Small intestine (tissue), 7 donors: ENCODE data around the gene CDHR2. TPM values are rescaled to one million over a fixed set of nuclear protein-coding genes. Genes with fewer than 3 reads are reported as not detected.

Source experiments
- DNase-seq, 2 donors: peaks; one replicate each; pipeline versions ENCODE4 v3.0.0 to v3.0.0-alpha.2; 2013
- FAIRE-seq: peaks from 2 replicates; lab custom pipeline; 2012; peaks lifted over from hg19 to GRCh38; lab: Jason Lieb, UNC
- H3K27ac ChIP-seq, 3 donors: one replicate each; pipeline ENCODE4 v1.5.1; 2013; ENCODE audit warnings: low read length in 2 of 3, mild to moderate bottlenecking in 2 of 3, control low read depth in 1 of 3, inconsistent platforms in 1 of 3, low read depth in 1 of 3, moderate library complexity in 1 of 3
- H3K27me3 ChIP-seq, 3 donors: one replicate each; pipeline ENCODE4 v1.6.1; 2013; ENCODE audit warnings: low read length in 3 of 3, inconsistent platforms in 1 of 3; ENCODE audit not compliant: control insufficient read depth in 3 of 3, insufficient read depth in 3 of 3
- H3K36me3 ChIP-seq, 3 donors: one replicate each; pipeline ENCODE4 v1.6.1; 2013; ENCODE audit warnings: low read length in 3 of 3, inconsistent platforms in 1 of 3, low read depth in 1 of 3, mild to moderate bottlenecking in 1 of 3, moderate library complexity in 1 of 3; ENCODE audit not compliant: control insufficient read depth in 3 of 3, insufficient read depth in 2 of 3
- H3K4me1 ChIP-seq, 3 donors: one replicate each; pipeline ENCODE4 v1.6.1; 2013; ENCODE audit warnings: low read length in 2 of 3, inconsistent platforms in 1 of 3, low read depth in 1 of 3, mild to moderate bottlenecking in 1 of 3, moderate library complexity in 1 of 3; ENCODE audit not compliant: control insufficient read depth in 3 of 3, insufficient read depth in 2 of 3
- H3K4me3 ChIP-seq, 3 donors: one replicate each; pipeline ENCODE4 v1.5.1; 2013; ENCODE audit warnings: low read length in 3 of 3, control low read depth in 1 of 3, inconsistent platforms in 1 of 3, low read depth in 1 of 3, mild to moderate bottlenecking in 1 of 3, moderate library complexity in 1 of 3
- H3K9me3 ChIP-seq, 2 donors: one replicate each; pipeline ENCODE4 v1.6.1; 2013; ENCODE audit warnings: low read depth in 1 of 2, low read length in 1 of 2; ENCODE audit not compliant: control insufficient read depth in 2 of 2, insufficient read depth in 1 of 2
- WGBS, 3 donors: extraction: QIAGEN DNeasy Blood & Tissue Kit; methylation state at CpG; one replicate each; pipeline ENCODE4 v1.1.7; 2013; 5-methylcytosine and 5-hydroxymethylcytosine counted together
- polyA plus RNA-seq, 4 donors: library from polyadenylated mRNA; stranded (reverse) in 3 of 4; unstranded in 1 of 4; fragments of 200-250 nt in 3 of 4; fragments of 120-200 nt in 1 of 4; gene quantifications; one replicate each; pipeline versions ENCODE4 v1.2.1 to v1.2.3, GENCODE V29; 2013
- donor health status: healthy with polysubstance abuse.
- donor health status: control.
- donor health status: control.
- donor health status: Bipolar disorder and iron deficiency.
- donor health status: healthy.

Gene CDHR2
- polyA plus RNA-seq, 4 donors, result 50.1 to 545 (median 420) TPM

DNA sequence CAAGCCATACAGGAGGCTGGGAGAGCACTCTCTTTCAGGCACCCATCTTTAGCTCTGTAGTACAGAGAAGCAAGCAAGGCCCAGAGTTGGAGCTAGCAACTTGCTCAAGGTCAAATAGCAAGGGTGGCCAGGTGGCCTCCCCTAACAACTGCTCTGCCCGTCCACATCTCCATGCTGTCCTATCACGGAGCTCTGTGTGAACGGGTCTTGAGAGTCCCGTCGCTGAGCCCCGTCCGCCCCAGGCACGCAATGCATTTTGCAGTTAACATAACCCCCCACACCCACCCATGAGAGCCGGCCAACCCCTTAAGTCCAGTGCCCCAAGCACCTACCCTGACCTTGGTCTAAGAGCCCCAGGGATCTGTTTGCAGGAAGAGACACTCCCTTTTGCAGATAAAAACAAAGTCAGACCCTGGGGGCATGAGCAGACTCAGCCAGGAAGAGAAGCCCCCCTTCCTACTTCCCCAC is 13.4 kb upstream of the CDHR2 start:
- FAIRE-seq, result no peak
- peak in 1 of 2 donors; percentile 56 for DNase-seq
- peak overlapping the region; percentile 38 to 84 (median 73) for H3K4me3 ChIP-seq

DNA sequence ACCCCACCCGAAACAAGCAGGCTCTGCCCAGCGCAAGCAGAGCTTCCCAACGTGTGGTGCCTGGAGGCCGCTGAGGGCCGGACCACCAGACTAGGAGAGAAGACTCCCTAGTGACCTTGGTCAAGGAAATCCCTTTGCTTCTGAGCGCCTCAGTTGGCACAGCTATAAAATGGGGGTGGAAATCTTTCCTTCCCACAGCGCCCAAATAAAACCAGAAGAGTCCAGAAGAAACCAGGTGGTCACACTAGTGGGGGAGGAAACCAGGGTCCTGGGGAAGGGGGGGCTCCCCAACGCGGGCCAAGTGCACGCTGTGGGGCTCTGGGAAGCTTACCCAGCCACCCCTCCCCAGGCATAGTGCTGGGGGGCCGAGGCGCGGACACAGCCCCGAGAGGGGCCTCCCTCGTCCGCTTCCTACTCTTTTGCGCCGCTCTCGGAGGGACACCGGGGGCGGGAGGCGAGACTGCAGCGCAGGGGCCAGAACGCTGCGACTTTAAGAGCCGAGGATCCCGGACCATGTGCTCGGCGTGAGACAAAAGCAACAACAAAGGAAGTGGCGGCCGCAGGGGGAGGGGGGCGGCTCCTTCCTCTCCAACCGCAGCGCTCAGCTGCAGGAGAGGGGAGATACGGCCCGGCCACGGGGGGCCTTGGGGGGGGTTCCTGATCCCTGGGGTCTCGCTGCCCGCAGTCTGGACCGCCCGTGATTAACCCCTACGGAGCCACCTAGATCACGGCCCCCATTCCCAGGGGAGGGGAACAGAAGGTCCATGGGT is 12.8 kb upstream of the CDHR2 start:
- Histone ChIP-seq H3K9me3 (no peaks in the 10 kb centered on the region), H3K4me1 (peaks cover 7 to 39% (median 15%) of the 10 kb centered on the region in 3 donors), H3K4me3 (peak overlapping the region; percentile 38 to 84 (median 73)), H3K36me3 (peaks cover 7 to 42% (median 8%) of the 10 kb centered on the region in 3 donors), H3K27me3 (no peaks in the 10 kb centered on the region), H3K27ac (peak overlapping the region; percentile 86 to 95 (median 93))
- DNase-seq, result peak; percentile 80 to 86
- 0 to 1% (median 0%) methylated on average over 37 to 43 of the region's 43 CpGs for WGBS, 3 donors
- FAIRE-seq, result no peak

More for the DNA sequence above, 13.4 kb upstream of the CDHR2 start:
- Histone ChIP-seq H3K4me1 (peaks cover 7 to 35% (median 15%) of the 10 kb centered on the region in 3 donors), H3K27ac (peak overlapping the region; percentile 86 to 95 (median 93)), H3K36me3 (peaks cover 10 to 48% (median 13%) of the 10 kb centered on the region in 3 donors), H3K27me3 (no peaks in the 10 kb centered on the region), H3K9me3 (no peaks in the 10 kb centered on the region)
- 0 to 3% (median 0%) methylated on average over 9 of the region's 9 CpGs for WGBS, 3 donors

DNA sequence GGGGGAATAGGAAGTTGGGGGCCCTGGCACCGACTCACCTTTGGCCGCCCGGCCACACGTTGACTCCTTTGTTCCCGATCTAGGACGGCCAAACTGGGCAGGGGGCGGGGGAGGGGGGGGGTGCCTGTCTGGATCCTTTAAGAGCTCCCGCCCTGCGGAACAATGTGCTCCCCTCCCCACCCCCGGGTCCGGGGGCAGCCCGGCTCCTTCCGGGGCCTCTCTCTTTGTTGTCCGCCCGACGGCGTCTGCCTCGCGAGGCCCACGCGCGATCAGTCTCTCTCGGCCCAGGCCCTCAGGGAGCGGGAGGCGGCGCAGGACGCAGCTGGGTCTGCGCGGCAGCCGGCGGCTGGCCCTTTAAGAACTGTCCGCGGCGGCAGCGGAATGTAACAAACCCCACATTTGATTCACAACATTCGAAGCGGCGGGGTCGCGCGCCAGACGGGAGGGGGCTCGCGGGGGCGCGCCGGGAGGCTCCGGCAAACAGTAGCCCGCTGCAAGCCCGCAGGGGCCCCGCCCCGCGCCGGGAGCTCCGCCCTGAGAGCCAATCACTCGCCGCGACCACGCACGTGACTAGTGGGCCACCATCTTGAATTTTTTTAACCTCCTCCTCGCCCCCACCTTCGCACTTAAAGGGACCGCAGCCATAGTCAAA is 12.1 kb upstream of the CDHR2 start, which contains the start of gene RNF44:
RNF44 (minus strand) TSS at position 501 of the 652 bp plus-strand sequence. CDS start 4,930 bp downstream, outside the sequence.
- H3K4me1 ChIP-seq, result peaks cover 11 to 46% (median 18%) of the 10 kb centered on the region in 3 donors
- DNase-seq (peak; percentile 97 to 98), FAIRE-seq (no peak)
- H3K27ac ChIP-seq, result peak within 1 kb of the TSS; percentile 93 to 95 (median 94)
- peak within 1 kb of the TSS; percentile 38 to 84 (median 73) for H3K4me3 ChIP-seq
- 0 to 1% (median 0%) methylated on average over 52 to 63 of the region's 63 CpGs for WGBS, 3 donors
- H3K36me3 ChIP-seq, result peaks cover 0 to 37% (median under 1%) of the 10 kb centered on the region in 3 donors
- no peaks in the 10 kb centered on the region for H3K27me3 ChIP-seq
- no peaks in the 10 kb centered on the region for H3K9me3 ChIP-seq

DNA sequence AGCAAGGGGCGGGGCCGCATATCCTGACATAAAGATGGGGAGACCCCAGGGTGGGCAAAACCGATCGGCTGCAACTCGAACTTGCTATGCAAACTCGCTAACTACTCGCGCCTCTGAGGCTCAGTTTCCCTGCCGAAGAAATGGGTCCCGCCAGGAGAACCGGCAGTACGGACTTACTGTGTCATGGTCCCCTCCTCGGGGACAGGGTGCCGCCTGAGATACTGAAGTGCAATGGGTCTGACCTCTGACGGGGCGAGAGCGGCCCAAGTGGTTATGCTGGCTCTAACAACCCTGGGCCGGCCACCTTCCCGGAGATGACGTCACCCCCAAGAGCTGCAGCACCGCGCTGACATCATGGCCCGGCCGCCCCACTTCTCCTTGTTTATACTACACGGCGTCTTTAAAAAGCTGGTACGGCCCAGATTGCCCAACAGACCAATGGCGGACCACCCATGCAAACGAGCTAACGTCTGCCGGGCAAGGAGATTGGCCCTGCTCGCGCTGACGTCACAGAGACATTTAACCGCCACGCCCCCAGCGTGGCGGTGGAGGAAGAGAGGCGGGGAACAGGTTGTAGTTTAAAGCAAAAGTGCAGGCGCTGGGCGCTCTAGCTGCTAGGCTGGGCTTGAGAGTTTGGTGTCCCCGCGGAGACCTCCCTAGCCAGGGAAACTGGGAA is 11.4 kb upstream of the CDHR2 start:
- Histone ChIP-seq H3K27ac (peak overlapping the region; percentile 93 to 95 (median 94)), H3K4me3 (peak overlapping the region; percentile 38 to 84 (median 73)), H3K9me3 (no peaks in the 10 kb centered on the region), H3K27me3 (no peaks in the 10 kb centered on the region), H3K36me3 (peaks cover 0 to 31% (median 0%) of the 10 kb centered on the region in 3 donors), H3K4me1 (peaks cover 12 to 50% (median 18%) of the 10 kb centered on the region in 3 donors)
- FAIRE-seq (no peak), DNase-seq (peak; percentile 100)
- WGBS, 3 donors, result 0% methylated on average over 43 of the region's 43 CpGs

DNA sequence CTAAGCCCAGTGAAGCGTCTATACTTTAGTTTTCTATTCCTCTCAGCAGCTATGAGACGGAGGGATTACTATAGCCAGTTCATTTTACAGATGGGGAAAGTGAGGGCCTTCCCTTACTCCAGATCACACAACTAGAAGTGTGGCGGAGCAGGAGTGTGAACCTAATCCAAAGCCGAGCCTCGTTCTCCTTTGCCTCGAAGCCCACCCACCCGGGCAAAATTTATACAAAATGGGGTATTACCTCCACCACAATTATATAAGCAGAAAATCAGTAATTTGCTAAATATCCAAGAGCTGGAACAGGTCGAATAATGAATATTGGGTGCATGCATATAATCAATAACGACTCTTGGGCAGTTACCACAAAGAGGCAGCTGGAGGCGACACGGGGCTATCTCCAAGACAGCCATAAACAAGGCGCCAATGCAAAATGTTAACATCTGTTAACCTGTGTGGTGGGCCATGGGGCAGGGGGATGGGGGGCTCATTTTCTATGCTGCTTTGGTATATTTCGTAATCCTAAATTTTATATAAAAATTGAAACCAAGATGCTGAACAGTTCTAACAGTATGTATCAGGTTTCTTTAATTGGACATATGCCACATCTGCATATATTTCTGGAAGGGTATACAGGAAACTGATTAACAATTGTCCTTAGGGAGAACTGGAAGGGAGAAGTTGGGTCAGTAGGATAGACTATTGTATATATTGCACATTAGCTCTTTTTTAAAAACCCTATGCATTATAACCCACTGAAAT is 10.7 kb upstream of the CDHR2 start:
- Histone ChIP-seq H3K27me3 (no peaks in the 10 kb centered on the region), H3K27ac (peak overlapping the region; percentile 16 to 95 (median 89)), H3K4me3 (peak overlapping the region in 1 of 3 donors; percentile 34), H3K4me1 (peaks cover 8 to 43% (median 14%) of the 10 kb centered on the region in 3 donors), H3K36me3 (peaks cover 0 to 24% (median 0%) of the 10 kb centered on the region in 3 donors), H3K9me3 (no peaks in the 10 kb centered on the region)
- no peak for DNase-seq
- WGBS, 3 donors, result 19 to 25% (median 22%) methylated on average over 13 of the region's 13 CpGs
- FAIRE-seq, result no peak

DNA sequence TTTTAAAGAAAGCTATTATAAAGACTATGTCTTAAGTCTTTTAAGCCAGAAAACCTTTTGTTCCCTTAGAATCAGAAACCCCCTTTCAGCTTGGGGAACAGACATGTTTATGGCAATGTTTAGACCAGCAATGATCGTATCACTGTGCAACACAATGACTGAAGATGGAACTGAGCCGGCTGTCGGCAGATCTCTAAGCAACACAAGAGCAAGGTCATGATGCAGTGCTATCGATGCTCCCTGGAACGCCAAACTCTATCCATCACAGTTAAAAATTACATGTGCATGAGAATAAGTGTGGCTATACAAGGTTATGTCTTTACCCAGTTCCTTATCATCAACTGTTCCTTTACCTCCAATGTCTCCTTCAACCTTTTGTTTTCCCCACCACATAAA is 10.2 kb upstream of the CDHR2 start:
- H3K4me3 ChIP-seq, result no peak overlapping the region
- H3K36me3 ChIP-seq, result peaks cover 0 to 20% (median 0%) of the 10 kb centered on the region in 3 donors
- FAIRE-seq, result no peak
- H3K27me3 ChIP-seq, result no peaks in the 10 kb centered on the region
- no peak overlapping the region for H3K27ac ChIP-seq
- WGBS, 3 donors, result 55 to 63% (median 59%) methylated on average over 5 of the region's 5 CpGs
- H3K4me1 ChIP-seq, result peaks cover 8 to 37% (median 12%) of the 10 kb centered on the region in 3 donors
- H3K9me3 ChIP-seq, result no peaks in the 10 kb centered on the region
- DNase-seq, result no peak

DNA sequence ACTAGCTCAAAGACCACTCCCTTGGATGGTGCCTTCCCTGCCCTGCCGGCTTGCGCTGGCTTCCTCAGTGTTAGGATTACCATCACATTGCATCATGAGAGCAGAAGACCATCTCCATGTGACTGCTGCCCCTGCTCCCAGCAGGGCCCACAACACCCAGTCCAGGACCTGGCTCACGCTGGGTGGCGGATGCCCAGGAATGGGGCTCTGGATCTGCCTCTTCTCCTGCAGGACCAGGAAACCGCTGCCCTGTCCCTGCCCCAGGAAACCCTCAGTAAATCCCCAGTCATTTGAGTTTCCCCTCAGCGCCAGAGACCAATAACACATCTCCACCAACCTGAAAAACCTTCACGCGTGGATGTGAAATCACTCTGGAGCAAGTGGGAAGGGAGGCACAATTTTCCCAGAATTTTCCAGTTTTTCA is 8.7 kb upstream of the CDHR2 start:
- no peaks in the 10 kb centered on the region for H3K27me3 ChIP-seq

More for the DNA sequence above, 8.7 kb upstream of the CDHR2 start:
- H3K36me3 ChIP-seq, result peaks cover 0 to 5% (median 0%) of the 10 kb centered on the region in 3 donors
- no peak overlapping the region for H3K4me3 ChIP-seq
- no peak for DNase-seq
- no peaks in the 10 kb centered on the region for H3K9me3 ChIP-seq
- peaks cover 3 to 29% (median 5%) of the 10 kb centered on the region in 3 donors for H3K4me1 ChIP-seq
- 90 to 96% (median 93%) methylated on average over 8 of the region's 8 CpGs for WGBS, 3 donors
- no peak for FAIRE-seq
- no peak overlapping the region for H3K27ac ChIP-seq
